IMR-90 (cell line): ENCODE data around the gene DYNC1H1. TPM values are rescaled to one million over a fixed set of nuclear protein-coding genes. Genes with fewer than 3 reads are reported as not detected.

Experiments used
- ATAC-seq: fragments of 200-7000 bp; cut with Tn5 transposase; 2 replicates; pipeline ENCODE4 v1.9.1; 2020; ENCODE audit warnings: low read depth, mild to moderate bottlenecking, moderate library complexity
- BruUV-seq: library from RNA; stranded (reverse); fragments of 400-500 nt; replicated peaks from 2 replicates; lab custom pipeline; 2021; lab: Mats Ljungman, UMichigan
- CTCF ChIA-PET: fragments of 300-600 bp; formaldehyde crosslinking; extraction: SDS; loops from one replicate; lab custom pipeline; 2021; ENCODE audit warnings: antibody characterized with exemption; lab: Yijun Ruan, JAX
- POLR2A ChIA-PET: fragments of 300-600 bp; sonication (Branson Sonifier 250); formaldehyde crosslinking; loops from one replicate; lab custom pipeline; 2022; ENCODE audit warnings: antibody characterized with exemption; ENCODE audit not compliant: unreplicated experiment; lab: Charles Lee
- DNase-seq: peaks from one replicate; pipeline ENCODE4 v3.0.0; 2013
- H2AFZ ChIP-seq: replicated peaks from 2 replicates; pipeline ENCODE3; 2013; ENCODE audit warnings: low read length, mild to moderate bottlenecking; ENCODE audit not compliant: poor library complexity
- H2AK5ac ChIP-seq: 2 replicates; pipeline ENCODE4 v1.6.1; 2013; ENCODE audit warnings: low read depth, low read length, inconsistent platforms
- H2AK9ac ChIP-seq: replicated peaks from 2 replicates; pipeline ENCODE3; 2013; ENCODE audit warnings: mild to moderate bottlenecking, low read depth, low read length, moderate library complexity; ENCODE audit not compliant: poor library complexity
- H2BK120ac ChIP-seq: 2 replicates; pipeline ENCODE4 v1.6.1; 2013; ENCODE audit warnings: low read depth, low read length, inconsistent platforms
- H2BK15ac ChIP-seq: 3 replicates; pipeline ENCODE4 v1.6.1; 2013; ENCODE audit warnings: low read depth, low read length, inconsistent platforms
- H2BK20ac ChIP-seq: 2 replicates; pipeline ENCODE4 v1.6.1; 2013; ENCODE audit warnings: low read depth, mild to moderate bottlenecking, inconsistent platforms, low read length, moderate library complexity
- H2BK5ac ChIP-seq: 2 replicates; pipeline ENCODE4 v1.6.1; 2013; ENCODE audit warnings: mild to moderate bottlenecking, low read depth, low read length, inconsistent platforms; ENCODE audit not compliant: poor library complexity, severe bottlenecking
- H3K14ac ChIP-seq: replicated peaks from 2 replicates; pipeline ENCODE4 v1.6.1; 2013; ENCODE audit warnings: low read depth, low read length, inconsistent platforms
- H3K18ac ChIP-seq: 2 replicates; pipeline ENCODE4 v1.6.1; 2013; ENCODE audit warnings: low read depth, low read length, control low read depth
- H3K23ac ChIP-seq: 2 replicates; pipeline ENCODE4 v1.6.1; 2013; ENCODE audit warnings: low read depth, low read length, inconsistent platforms
- H3K27ac ChIP-seq: 2 replicates; pipeline ENCODE4 v1.5.1; 2013; ENCODE audit warnings: mild to moderate bottlenecking, control low read depth, low read length; ENCODE audit not compliant: insufficient read depth
- H3K27me3 ChIP-seq: 2 replicates; pipeline ENCODE4 v1.6.1; 2013; ENCODE audit warnings: low read length; ENCODE audit not compliant: control insufficient read depth, insufficient read depth
- H3K36me3 ChIP-seq: 2 replicates; pipeline ENCODE4 v1.6.1; 2013; ENCODE audit warnings: low read length, mixed read lengths; ENCODE audit not compliant: control insufficient read depth, insufficient read depth
- H3K4ac ChIP-seq: 2 replicates; pipeline ENCODE4 v1.6.1; 2013; ENCODE audit warnings: low read depth, low read length, inconsistent platforms
- H3K4me1 ChIP-seq: 2 replicates; pipeline ENCODE4 v1.6.1; 2013; ENCODE audit warnings: low read length, mixed read lengths; ENCODE audit not compliant: control insufficient read depth, insufficient read depth
- H3K4me2 ChIP-seq: 2 replicates; pipeline ENCODE4 v1.6.1; 2013; ENCODE audit warnings: low read depth, mild to moderate bottlenecking, control low read depth, low read length, moderate library complexity
- H3K4me3 ChIP-seq: 2 replicates; pipeline ENCODE4 v1.5.1; 2013; ENCODE audit warnings: low read depth, mild to moderate bottlenecking, control low read depth, low read length, moderate library complexity; ENCODE audit not compliant: insufficient read depth
- H3K56ac ChIP-seq: 2 replicates; pipeline ENCODE4 v1.6.1; 2013; ENCODE audit warnings: low read length, inconsistent platforms; ENCODE audit not compliant: insufficient read depth; ENCODE audit errors: extremely low read depth
- H3K79me1 ChIP-seq, 2 experiments: 2 replicates each; pipeline ENCODE4 v1.6.1; 2013; ENCODE audit warnings: low read length in 2 of 2, inconsistent platforms in 1 of 2, low read depth in 1 of 2
- H3K9ac ChIP-seq: 2 replicates; pipeline ENCODE4 v1.6.1; 2013; ENCODE audit warnings: low read depth, low read length, control low read depth
- H3K9me1 ChIP-seq: 2 replicates; pipeline ENCODE4 v1.6.1; 2013; ENCODE audit warnings: low read length, inconsistent platforms; ENCODE audit not compliant: insufficient read depth
- H3K9me3 ChIP-seq: 2 replicates; pipeline ENCODE4 v1.6.1; 2013; ENCODE audit warnings: low read length; ENCODE audit not compliant: control insufficient read depth, insufficient read depth
- H4K20me1 ChIP-seq: 2 replicates; pipeline ENCODE4 v1.6.1; 2013; ENCODE audit warnings: low read length, inconsistent platforms; ENCODE audit not compliant: insufficient read depth
- H4K5ac ChIP-seq: 2 replicates; pipeline ENCODE4 v1.6.1; 2013; ENCODE audit warnings: mild to moderate bottlenecking, low read depth, low read length, control low read depth
- H4K8ac ChIP-seq, 2 experiments: 2 replicates each; pipeline ENCODE4 v1.6.1; 2013; ENCODE audit warnings: low read depth in 2 of 2, low read length in 2 of 2, control low read depth in 1 of 2, inconsistent platforms in 1 of 2
- H4K91ac ChIP-seq: 2 replicates; pipeline ENCODE4 v1.6.1; 2013; ENCODE audit warnings: low read depth, low read length, inconsistent platforms; ENCODE audit not compliant: insufficient read depth
- BHLHE40 ChIP-seq: fragments of 150-350 bp; IDR thresholded peaks from 2 replicates; pipeline ENCODE4 v1.6.1; 2016; ENCODE audit warnings: mild to moderate bottlenecking, low read depth, low read length
- CHD1 ChIP-seq: IDR thresholded peaks from 2 replicates; pipeline ENCODE4 v1.6.1; 2012; ENCODE audit warnings: low read depth, low read length, improper control_type of control experiment
- CTCF ChIP-seq: conservative IDR thresholded peaks from 2 replicates; pipeline ENCODE4 v1.5.1; 2012; ENCODE audit warnings: mild to moderate bottlenecking, low read depth, low read length, improper control_type of control experiment
- FOS ChIP-seq: fragments of 150-350 bp; IDR thresholded peaks from 2 replicates; pipeline ENCODE4 v1.6.1; 2016; ENCODE audit warnings: low read depth, low read length
- MAFK ChIP-seq: IDR thresholded peaks from 2 replicates; pipeline ENCODE4 v1.6.1; 2012; ENCODE audit warnings: low read depth, low read length, improper control_type of control experiment
- MAZ ChIP-seq: IDR thresholded peaks from 2 replicates; pipeline ENCODE4 v1.6.1; 2012; ENCODE audit warnings: low read depth, mild to moderate bottlenecking, low read length, improper control_type of control experiment, moderate library complexity, borderline replicate concordance
- NFE2L2 ChIP-seq: fragments of 150-350 bp; IDR thresholded peaks from 2 replicates; pipeline ENCODE4 v1.6.1; 2016; ENCODE audit warnings: low read depth, mild to moderate bottlenecking, low read length
- POLR2A ChIP-seq: IDR thresholded peaks from 2 replicates; pipeline ENCODE4 v1.6.1; 2012; ENCODE audit warnings: mild to moderate bottlenecking, low read depth, low read length
- RAD21 ChIP-seq: IDR thresholded peaks from 2 replicates; pipeline ENCODE4 v1.6.1; 2012; ENCODE audit warnings: low read length, improper control_type of control experiment
- RFX5 ChIP-seq: IDR thresholded peaks from 2 replicates; pipeline ENCODE4 v1.8.0; 2012; ENCODE audit warnings: low read depth, mild to moderate bottlenecking, low read length, moderate library complexity
- SMC3 ChIP-seq: fragments of 150-350 bp; IDR thresholded peaks from 2 replicates; pipeline ENCODE4 v1.6.1; 2016; ENCODE audit warnings: low read depth, mild to moderate bottlenecking, antibody characterized with exemption, low read length, moderate library complexity
- WGBS, 2 experiments: methylation state at CpG; one replicate each; pipeline versions ENCODE4 v1.1.5 to v1.1.7; 2013; ENCODE audit warnings: missing lambda C conversion rate in 2 of 2; ENCODE audit not compliant: insufficient read length in 1 of 2; ENCODE audit errors: extremely low coverage in 2 of 2; 5-methylcytosine and 5-hydroxymethylcytosine counted together
- dilution Hi-C: fragments of 300-500 bp; cut with HindIII; formaldehyde crosslinking; loops from one replicate; pipeline ENCODE4 v1.14.3; 2018; ENCODE audit warnings: low sequenced_read_pairs; ENCODE audit not compliant: unreplicated experiment
- in situ Hi-C: fragments of 300-500 bp; cut with MboI; formaldehyde crosslinking; loops from 3 replicates; pipeline ENCODE4 v1.14.3; 2019; ENCODE audit warnings: low sequenced_read_pairs, inconsistent platforms, mixed read lengths
- intact Hi-C: fragments of 100-400 bp; cut with micrococcal nuclease; formaldehyde crosslinking; loops from 2 replicates; pipeline ENCODE4 v1.10.0; 2022
- polyA plus RNA-seq, 3 experiments: library from polyadenylated mRNA; depleted of rRNA; stranded (reverse); fragments of >200 nt; gene quantifications; 2 replicates each; pipeline ENCODE4 v1.2.3, GENCODE V29; 2012; ENCODE audit warnings: low replicate concordance in 1 of 3
- total RNA-seq: library from RNA; depleted of rRNA; stranded (reverse); fragments of >200 nt; gene quantifications from 2 replicates; pipeline ENCODE4 v1.2.3, GENCODE V29; 2012
- TF ChIP-seq, protein P1 (sequence below): fragments of 150-350 bp; IDR thresholded peaks from 2 replicates; pipeline ENCODE4 v1.6.1; 2016; ENCODE audit warnings: low read depth, mild to moderate bottlenecking, low read length, moderate library complexity, borderline replicate concordance

The DYNC1H1 gene
- total and polyA plus RNA-seq, 2 of the 4 experiments (the other 2 are of a cell fraction) = 240 to 670 TPM

DNA sequence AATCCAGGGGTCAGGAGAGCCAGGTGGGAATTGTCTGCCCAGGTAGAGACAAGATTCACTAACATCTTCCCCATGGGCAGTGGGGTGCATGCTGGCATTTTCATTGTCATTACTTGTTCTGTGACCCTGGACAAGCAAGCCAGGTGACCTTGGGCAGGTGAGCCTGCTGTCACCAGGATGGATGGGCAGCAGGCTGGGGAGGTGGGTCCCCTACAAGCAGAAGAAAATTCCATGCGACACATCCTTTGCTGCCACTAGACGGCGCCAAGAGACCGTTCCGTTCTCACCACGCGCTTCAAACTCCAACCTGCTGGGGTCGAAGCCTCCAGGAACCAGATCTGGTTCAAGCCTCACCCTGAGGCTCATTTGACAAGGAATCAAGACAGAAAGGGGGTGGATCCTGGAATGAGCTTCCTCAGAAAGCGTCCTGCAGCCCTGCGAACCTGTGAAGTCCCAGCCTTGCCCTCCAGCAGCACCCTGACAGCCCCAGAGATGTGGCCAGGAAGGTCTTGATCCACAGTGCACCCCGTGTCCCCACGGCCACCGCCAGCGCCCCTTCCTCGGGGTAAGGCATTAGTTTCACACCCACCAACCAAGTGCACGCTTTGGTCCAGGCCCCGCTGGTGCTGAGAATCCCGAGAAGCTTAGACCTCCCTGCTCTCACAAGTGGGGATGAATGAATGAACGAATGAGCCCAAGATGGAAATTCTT, 3.2 kb upstream of the DYNC1H1 start (continued):
- no peak for TF ChIP-seq RFX5
- no peak; the same call in 1 of the 2 replicates for TF ChIP-seq MAZ

- WGBS, 2 experiments = 86% methylated on average over 2 of the region's 9 CpGs; no CpG with 5 or more reads in 1 of the 2 experiments
- dilution Hi-C loops = no loop called here
- TF ChIP-seq MAFK (no peak), RAD21 (no peak), FOS (no peak), BHLHE40 (no peak), CTCF (no peak), NFE2L2 (no peak), SMC3 (no peak), POLR2A (no peak), CHD1 (no peak)
- TF ChIP-seq, protein P1, sequence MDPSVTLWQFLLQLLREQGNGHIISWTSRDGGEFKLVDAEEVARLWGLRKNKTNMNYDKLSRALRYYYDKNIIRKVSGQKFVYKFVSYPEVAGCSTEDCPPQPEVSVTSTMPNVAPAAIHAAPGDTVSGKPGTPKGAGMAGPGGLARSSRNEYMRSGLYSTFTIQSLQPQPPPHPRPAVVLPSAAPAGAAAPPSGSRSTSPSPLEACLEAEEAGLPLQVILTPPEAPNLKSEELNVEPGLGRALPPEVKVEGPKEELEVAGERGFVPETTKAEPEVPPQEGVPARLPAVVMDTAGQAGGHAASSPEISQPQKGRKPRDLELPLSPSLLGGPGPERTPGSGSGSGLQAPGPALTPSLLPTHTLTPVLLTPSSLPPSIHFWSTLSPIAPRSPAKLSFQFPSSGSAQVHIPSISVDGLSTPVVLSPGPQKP = no peak
Observed at GRCh38 chr14:101961746-101962502, 2.4 kb upstream of the DYNC1H1 start.

More at GRCh38 chr14:101961746-101962502, 2.4 kb upstream of the DYNC1H1 start:
- BruUV-seq = no TSS peak
- Histone ChIP-seq H3K14ac (peak overlapping the region; percentile 15; the same call in 1 of the 2 replicates), H3K18ac (no peak overlapping the region), H2AFZ (peak overlapping the region; percentile 78), H3K4me3 (no peak overlapping the region), H4K5ac (no peak overlapping the region), H4K8ac (peak overlapping the region in 1 of 2 experiments; percentile 66; a peak in 2 of 4 replicates), H3K79me1 (peaks cover 0 to 32% of the 10 kb centered on the region in 2 experiments; a peak in 3 of 4 replicates), H3K27me3 (no peaks in the 10 kb centered on the region), H2BK120ac (peak overlapping the region; percentile 16; the same call in 1 of the 2 replicates), H4K20me1 (peaks cover 16% of the 10 kb centered on the region), H3K27ac (peak overlapping the region; percentile 5; the same call in 1 of the 2 replicates), H2BK5ac (peak overlapping the region; percentile 32), H2AK5ac (peak overlapping the region; percentile 64), H3K4me1 (peaks cover 11% of the 10 kb centered on the region), H3K4me2 (peak overlapping the region; percentile 33), H3K56ac (no peak overlapping the region), H3K9ac (no peak overlapping the region), H3K9me3 (no peaks in the 10 kb centered on the region), H3K4ac (peak overlapping the region; percentile 52), H3K23ac (peak overlapping the region; percentile 17; the same call in 1 of the 2 replicates), H3K9me1 (peaks cover 13% of the 10 kb centered on the region), H4K91ac (peak overlapping the region; percentile 34; the same call in 1 of the 2 replicates), H3K36me3 (no peaks in the 10 kb centered on the region), H2BK15ac (peak overlapping the region; percentile 79; the same call in 1 of the 3 replicates), H2AK9ac (peak overlapping the region; percentile 89), H2BK20ac (peak overlapping the region; percentile 54)
- POLR2A ChIA-PET = no interaction called here
- intact Hi-C loops = loop anchor here (1.0 to 5.0 kb wide), 4 partner anchors 125 to 352 kb away; partner anchors contain the start of gene HSP90AA1
- ATAC-seq = no peak
- DNase-seq = no peak
- CTCF ChIA-PET = interaction anchor here (0.9 to 1.5 kb wide), 2 partner anchors 134 to 137 kb away, joined by 3 to 4 read pairs; no protein-coding TSS in a partner anchor
- in situ Hi-C loops = loop anchor here (5.0 to 25.0 kb wide), 2 partner anchors 195 to 350 kb away; partner anchors contain the start of genes MOK and ZNF839
